Peyer's patch (tissue), 4 donors: ENCODE results near the gene SFTPB.

Source experiments
- POLR2A ChIP-seq, 2 donors: fragments of 450-650 bp; IDR thresholded peaks; one replicate each; pipeline ENCODE4 v1.5.1; 2017; ENCODE audit warnings: antibody characterized with exemption in 2 of 2, mild to moderate bottlenecking in 2 of 2, moderate library complexity in 2 of 2
- TF ChIP-seq, protein P1 (sequence below), 6 experiments: fragments of 450-650 bp in 4 of 6; fragments of 200-600 bp in 2 of 6; sonication (generic) in 1 of 6; IDR thresholded peaks; one replicate each; pipeline ENCODE4 v1.5.1; 2017 to 2019; ENCODE audit warnings: antibody characterized with exemption in 6 of 6, mild to moderate bottlenecking in 3 of 6, moderate library complexity in 1 of 6

DNA sequence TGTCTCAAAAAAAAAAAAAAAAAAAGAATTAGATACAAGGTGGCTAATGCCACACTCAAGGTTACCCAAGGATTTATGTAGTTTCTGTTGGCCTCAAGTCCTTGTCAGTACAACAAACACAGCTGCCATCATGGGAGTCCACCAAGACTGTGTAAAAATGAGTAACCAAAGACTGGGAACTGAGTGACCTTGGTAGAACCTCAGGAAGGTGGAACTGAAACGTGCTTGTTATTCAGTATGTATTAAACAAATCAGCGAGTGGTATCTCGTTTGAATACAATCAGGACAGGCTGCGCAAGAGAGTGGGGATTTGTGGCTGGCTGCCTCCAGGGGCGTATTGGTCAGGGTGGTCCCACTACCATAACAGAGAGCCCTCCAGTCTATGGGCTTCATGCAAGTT is 1.6 kb upstream of the SFTPB start:
- TF ChIP-seq, protein P1, sequence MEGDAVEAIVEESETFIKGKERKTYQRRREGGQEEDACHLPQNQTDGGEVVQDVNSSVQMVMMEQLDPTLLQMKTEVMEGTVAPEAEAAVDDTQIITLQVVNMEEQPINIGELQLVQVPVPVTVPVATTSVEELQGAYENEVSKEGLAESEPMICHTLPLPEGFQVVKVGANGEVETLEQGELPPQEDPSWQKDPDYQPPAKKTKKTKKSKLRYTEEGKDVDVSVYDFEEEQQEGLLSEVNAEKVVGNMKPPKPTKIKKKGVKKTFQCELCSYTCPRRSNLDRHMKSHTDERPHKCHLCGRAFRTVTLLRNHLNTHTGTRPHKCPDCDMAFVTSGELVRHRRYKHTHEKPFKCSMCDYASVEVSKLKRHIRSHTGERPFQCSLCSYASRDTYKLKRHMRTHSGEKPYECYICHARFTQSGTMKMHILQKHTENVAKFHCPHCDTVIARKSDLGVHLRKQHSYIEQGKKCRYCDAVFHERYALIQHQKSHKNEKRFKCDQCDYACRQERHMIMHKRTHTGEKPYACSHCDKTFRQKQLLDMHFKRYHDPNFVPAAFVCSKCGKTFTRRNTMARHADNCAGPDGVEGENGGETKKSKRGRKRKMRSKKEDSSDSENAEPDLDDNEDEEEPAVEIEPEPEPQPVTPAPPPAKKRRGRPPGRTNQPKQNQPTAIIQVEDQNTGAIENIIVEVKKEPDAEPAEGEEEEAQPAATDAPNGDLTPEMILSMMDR (IDR thresholded peaks at IDR 0.05): no peak
- no peak for TF ChIP-seq POLR2A (IDR thresholded peaks at IDR 0.05)
